Lower leg skin (tissue), 4 donors: ENCODE data around the gene LCT. TPM values are rescaled to one million over a fixed set of nuclear protein-coding genes. Genes with fewer than 3 reads are reported as not detected.

Experiments
- DNase-seq, 2 donors: peaks; one replicate each; pipeline ENCODE4 v3.0.0-alpha.2; 2019; ENCODE audit warnings: low spot score in 2 of 2
- H3K4me3 ChIP-seq: fragments of 200-600 bp; sonication (generic); 2 replicates; pipeline ENCODE4 v1.5.1; 2017; ENCODE audit warnings: mild to moderate bottlenecking, low read depth; ENCODE audit not compliant: poor library complexity, severe bottlenecking
- POLR2A ChIP-seq, 2 donors: fragments of 450-650 bp; IDR thresholded peaks; one replicate each; pipeline ENCODE4 v1.6.1; 2016 to 2017; ENCODE audit warnings: antibody characterized with exemption in 2 of 2, mild to moderate bottlenecking in 1 of 2, moderate library complexity in 1 of 2
- WGBS, 2 donors: methylation state at CpG; one replicate each; pipeline ENCODE4 v1.1.5; 2018; 5-methylcytosine and 5-hydroxymethylcytosine counted together
- intact Hi-C: fragments of 100-400 bp; cut with DNase I; formaldehyde crosslinking; loops from one replicate; pipeline ENCODE4 v1.15.0; 2023; ENCODE audit warnings: low total_unique reads
- total RNA-seq, 4 donors: library from RNA; depleted of rRNA; stranded (reverse); fragments of >200 nt; gene quantifications; one replicate each; pipeline ENCODE4 v1.1.0, GENCODE V29; 2016
- TF ChIP-seq, protein P1 (sequence below), 3 donors: fragments of 450-650 bp; IDR thresholded peaks; one replicate each; pipeline ENCODE4 v1.5.1; 2016; ENCODE audit warnings: antibody characterized with exemption in 3 of 3, mild to moderate bottlenecking in 3 of 3, moderate library complexity in 2 of 3

The LCT gene
- total RNA-seq, 4 donors from 2014 or later: 0.03 to 0.15 TPM; not detected in 2

DNA sequence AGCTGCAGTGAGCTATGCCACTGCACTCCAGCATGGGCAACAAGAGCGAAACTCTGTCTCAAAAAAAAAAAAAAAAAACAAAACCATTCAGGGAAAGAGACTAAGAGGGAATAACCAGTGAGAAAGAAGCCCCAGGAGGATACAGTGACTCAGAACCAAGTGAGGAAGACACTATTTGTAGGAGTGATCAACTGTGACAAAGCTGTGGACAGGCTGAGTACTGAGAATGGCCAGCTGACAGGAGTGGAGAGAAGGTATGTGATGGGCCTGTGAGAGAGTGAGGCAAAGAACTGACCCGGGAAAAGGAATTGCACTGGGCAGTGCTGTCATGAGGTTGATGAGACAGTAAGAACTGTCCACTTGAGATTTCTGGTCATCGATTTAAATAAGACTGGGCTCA lies 6.7 kb upstream of the LCT start:
- no peak overlapping the region for H3K4me3 ChIP-seq
- DNase-seq: no peak
- TF ChIP-seq, protein P1, sequence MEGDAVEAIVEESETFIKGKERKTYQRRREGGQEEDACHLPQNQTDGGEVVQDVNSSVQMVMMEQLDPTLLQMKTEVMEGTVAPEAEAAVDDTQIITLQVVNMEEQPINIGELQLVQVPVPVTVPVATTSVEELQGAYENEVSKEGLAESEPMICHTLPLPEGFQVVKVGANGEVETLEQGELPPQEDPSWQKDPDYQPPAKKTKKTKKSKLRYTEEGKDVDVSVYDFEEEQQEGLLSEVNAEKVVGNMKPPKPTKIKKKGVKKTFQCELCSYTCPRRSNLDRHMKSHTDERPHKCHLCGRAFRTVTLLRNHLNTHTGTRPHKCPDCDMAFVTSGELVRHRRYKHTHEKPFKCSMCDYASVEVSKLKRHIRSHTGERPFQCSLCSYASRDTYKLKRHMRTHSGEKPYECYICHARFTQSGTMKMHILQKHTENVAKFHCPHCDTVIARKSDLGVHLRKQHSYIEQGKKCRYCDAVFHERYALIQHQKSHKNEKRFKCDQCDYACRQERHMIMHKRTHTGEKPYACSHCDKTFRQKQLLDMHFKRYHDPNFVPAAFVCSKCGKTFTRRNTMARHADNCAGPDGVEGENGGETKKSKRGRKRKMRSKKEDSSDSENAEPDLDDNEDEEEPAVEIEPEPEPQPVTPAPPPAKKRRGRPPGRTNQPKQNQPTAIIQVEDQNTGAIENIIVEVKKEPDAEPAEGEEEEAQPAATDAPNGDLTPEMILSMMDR (IDR thresholded peaks at IDR 0.05): no peak
- no peak for TF ChIP-seq POLR2A (IDR thresholded peaks at IDR 0.05)
- intact Hi-C loops: no loop called here
- 91 to 98% methylated on average over 3 of the region's 3 CpGs for WGBS, 2 donors

GRCh38 chr2:135840601-135841000 lies 3.6 kb upstream of the LCT start:
- no peak overlapping the region for H3K4me3 ChIP-seq
- no peak for DNase-seq
- 36 to 42% methylated on average over 2 of the region's 2 CpGs for WGBS, 2 donors
- TF ChIP-seq, protein P1 (IDR thresholded peaks at IDR 0.05): no peak
- no peak for TF ChIP-seq POLR2A (IDR thresholded peaks at IDR 0.05)
- intact Hi-C loops: no loop called here

- 30 to 32% methylated on average over 2 of the region's 2 CpGs for WGBS, 2 donors
Observed at GRCh38 chr2:135839713-135840112, 2.7 kb upstream of the LCT start.

DNA sequence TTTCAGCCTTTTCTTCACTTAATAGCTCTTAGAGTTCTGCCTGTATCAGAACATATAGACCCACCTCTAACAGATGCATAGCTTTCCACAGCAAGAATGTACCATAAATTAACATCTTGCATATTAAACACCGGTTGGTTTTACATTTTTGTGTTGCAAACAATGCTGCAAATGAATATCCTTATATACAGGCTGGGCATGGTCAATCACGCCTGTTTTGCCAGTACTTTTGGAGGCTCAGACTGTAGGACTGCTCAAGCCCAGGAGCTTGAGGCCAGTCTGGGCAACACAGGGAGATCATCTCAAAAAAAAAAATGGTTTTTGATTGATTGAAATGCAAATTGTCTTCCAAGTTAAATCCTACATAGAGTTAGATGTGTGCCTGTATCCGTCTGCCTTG lies 1.5 kb upstream of the LCT start:
- DNase-seq: no peak
- WGBS, 2 donors: 81 to 89% methylated on average over 3 of the region's 3 CpGs

More at GRCh38 chr2:135839713-135840112, 2.7 kb upstream of the LCT start:
- TF ChIP-seq, protein P1 (IDR thresholded peaks at IDR 0.05): no peak
- TF ChIP-seq POLR2A (IDR thresholded peaks at IDR 0.05): no peak
- peak in 1 of 2 donors; percentile 27 for DNase-seq
- intact Hi-C loops: no loop called here
- no peak overlapping the region for H3K4me3 ChIP-seq

DNA sequence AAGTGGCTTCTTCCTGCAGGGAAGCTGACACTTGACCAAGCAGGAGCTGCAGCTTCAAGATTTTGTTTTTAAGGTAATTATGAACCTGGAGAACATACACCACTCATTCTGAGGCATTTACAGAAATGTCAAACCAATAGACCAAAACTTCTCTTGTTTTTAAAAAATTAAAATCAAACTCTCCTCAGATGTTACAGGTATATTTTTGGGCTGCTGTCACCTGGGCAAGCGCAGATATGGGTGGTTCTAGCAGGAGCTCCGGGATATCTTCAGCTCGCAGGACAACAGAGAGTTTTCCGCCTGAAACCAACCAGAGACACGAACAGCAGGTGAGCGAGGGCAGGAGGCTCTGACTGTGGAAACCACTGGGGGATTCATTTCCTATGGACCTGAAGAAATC lies 4.1 kb downstream of the LCT start:
- TF ChIP-seq, protein P1 (IDR thresholded peaks at IDR 0.05): no peak
- no peak for TF ChIP-seq POLR2A (IDR thresholded peaks at IDR 0.05)
- WGBS, 2 donors: 94 to 97% methylated on average over 6 of the region's 6 CpGs
- peak in 1 of 2 donors; percentile 39 for DNase-seq
- intact Hi-C loops: no loop called here
- H3K4me3 ChIP-seq: no peak overlapping the region

More for the DNA sequence above, 1.5 kb upstream of the LCT start:
- intact Hi-C loops: no loop called here
- TF ChIP-seq, protein P1 (IDR thresholded peaks at IDR 0.05): no peak
- no peak for TF ChIP-seq POLR2A (IDR thresholded peaks at IDR 0.05)
- H3K4me3 ChIP-seq: no peak overlapping the region

- intact Hi-C loops: no loop called here
- TF ChIP-seq, protein P1 (IDR thresholded peaks at IDR 0.05): no peak
- TF ChIP-seq POLR2A (IDR thresholded peaks at IDR 0.05): no peak
- H3K4me3 ChIP-seq: no peak overlapping the region
- WGBS, 2 donors: 84 to 86% methylated on average over 14 of the region's 14 CpGs
- DNase-seq: peak in 1 of 2 donors; percentile 54
Observed at GRCh38 chr2:135831180-135831812, 5.7 kb downstream of the LCT start.
